Mammary epithelial cell (primary cell): ENCODE results near the gene PALLD.

Experiments
- CTCF ChIP-seq, 2 donors: IDR thresholded peaks in 1 of 2; conservative IDR thresholded peaks in 1 of 2; 2 replicates each; pipeline ENCODE4 v1.5.1; 2011 to 2012; ENCODE audit warnings: inconsistent platforms in 2 of 2, low read length in 2 of 2, mild to moderate bottlenecking in 2 of 2, control low read depth in 1 of 2, low read depth in 1 of 2; ENCODE audit not compliant: insufficient read depth in 1 of 2; ENCODE audit errors: extremely low read depth in 1 of 2
- EZH2 ChIP-seq: IDR thresholded peaks from 2 replicates; pipeline ENCODE4 v1.6.1; 2012; ENCODE audit warnings: low read length, inconsistent platforms, borderline replicate concordance

GRCh38 chr4:168593399-168593798 is 96.5 kb downstream of the PALLD start:
- TF ChIP-seq CTCF (conservative IDR thresholded peaks at IDR 0.05 in 1 of 2, IDR thresholded peaks at IDR 0.05 in 1 of 2; ENCODE audit: extremely low read depth in 1 of 2, insufficient read depth in 1 of 2, low read depth in 1 of 2, low read length in 2 of 2) (no peak), EZH2 (no peak)
